ENCODE data around the gene STAU1.
A peak's percentile ranks its signal among the peaks of the same experiment; 100 is the strongest.

STAU1 gene

GRCh38 chr20:49181265-49181877, 6.8 kb downstream of the STAU1 start (continued):
- TF ChIP-seq TSHZ1 (tag by site-specific recombination; IDR thresholded peaks at IDR 0.05; ENCODE audit: borderline replicate concordance) (no peak), ZNF391 (tag by site-specific recombination; IDR thresholded peaks at IDR 0.05; ENCODE audit: borderline replicate concordance, low read depth) (no peak), ZNF544 (tag by site-specific recombination; IDR thresholded peaks at IDR 0.05) (no peak), WT1 (tag by site-specific recombination; IDR thresholded peaks at IDR 0.05) (no peak), ZNF768 (tag by site-specific recombination; IDR thresholded peaks at IDR 0.05) (no peak), ZNF394 (tag by site-specific recombination; IDR thresholded peaks at IDR 0.05; ENCODE audit: borderline replicate concordance) (no peak), ZNF157 (tag by site-specific recombination; IDR thresholded peaks at IDR 0.05) (no peak), MZF1 (tag by site-specific recombination; IDR thresholded peaks at IDR 0.05; ENCODE audit: borderline replicate concordance) (no peak), ZNF433 (tag by site-specific recombination; IDR thresholded peaks at IDR 0.05; ENCODE audit: low read depth) (no peak), ZIC2 (tag by site-specific recombination; IDR thresholded peaks at IDR 0.05) (no peak), KLF10 (tag by site-specific recombination; IDR thresholded peaks at IDR 0.05) (no peak), ZNF2 (tag by site-specific recombination; IDR thresholded peaks at IDR 0.05) (no peak), ZEB2 (tag by site-specific recombination; IDR thresholded peaks at IDR 0.05) (no peak), ZFP69B (tag by site-specific recombination; IDR thresholded peaks at IDR 0.05) (no peak), ZNF366 (tag by site-specific recombination; conservative IDR thresholded peaks at IDR 0.05) (no peak), ZNF654 (tag by site-specific recombination; IDR thresholded peaks at IDR 0.05; ENCODE audit: low read depth) (no peak), TCF7L2 (IDR thresholded peaks at IDR 0.05; ENCODE audit: borderline replicate concordance, low read depth, low read length) (no peak), ZNF76 (tag by site-specific recombination; IDR thresholded peaks at IDR 0.05; ENCODE audit: borderline replicate concordance, low read depth) (no peak), ZFHX2 (tag by site-specific recombination; conservative IDR thresholded peaks at IDR 0.05) (0 out of 2 replicates have a peak, but pooled peaks have one; percentile 17), ZBTB17 (tag by site-specific recombination; IDR thresholded peaks at IDR 0.05) (no peak; the same call in 1 of the 2 replicates), ZSCAN4 (tag by site-specific recombination; IDR thresholded peaks at IDR 0.05) (no peak), ZNF10 (tag by site-specific recombination; IDR thresholded peaks at IDR 0.05) (no peak), ZNF549 (tag by site-specific recombination; IDR thresholded peaks at IDR 0.05) (no peak), ZNF660 (tag by site-specific recombination; IDR thresholded peaks at IDR 0.05) (no peak), MEIS1 (CRISPR knock-in tag; IDR thresholded peaks at IDR 0.05; ENCODE audit: borderline replicate concordance) (no peak), ZNF830 (tag by site-specific recombination; IDR thresholded peaks at IDR 0.05; ENCODE audit: low read depth) (no peak)
- TF ChIP-seq, protein P1, sequence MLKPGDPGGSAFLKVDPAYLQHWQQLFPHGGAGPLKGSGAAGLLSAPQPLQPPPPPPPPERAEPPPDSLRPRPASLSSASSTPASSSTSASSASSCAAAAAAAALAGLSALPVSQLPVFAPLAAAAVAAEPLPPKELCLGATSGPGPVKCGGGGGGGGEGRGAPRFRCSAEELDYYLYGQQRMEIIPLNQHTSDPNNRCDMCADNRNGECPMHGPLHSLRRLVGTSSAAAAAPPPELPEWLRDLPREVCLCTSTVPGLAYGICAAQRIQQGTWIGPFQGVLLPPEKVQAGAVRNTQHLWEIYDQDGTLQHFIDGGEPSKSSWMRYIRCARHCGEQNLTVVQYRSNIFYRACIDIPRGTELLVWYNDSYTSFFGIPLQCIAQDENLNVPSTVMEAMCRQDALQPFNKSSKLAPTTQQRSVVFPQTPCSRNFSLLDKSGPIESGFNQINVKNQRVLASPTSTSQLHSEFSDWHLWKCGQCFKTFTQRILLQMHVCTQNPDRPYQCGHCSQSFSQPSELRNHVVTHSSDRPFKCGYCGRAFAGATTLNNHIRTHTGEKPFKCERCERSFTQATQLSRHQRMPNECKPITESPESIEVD (tag by site-specific recombination; IDR thresholded peaks at IDR 0.05): peak; percentile 84
